HepG2 (cell line): Measurements from ENCODE around the gene PLEKHG2. TPM values are rescaled to one million over a fixed set of nuclear protein-coding genes. Genes with fewer than 3 reads are reported as not detected.
A peak's percentile ranks its signal among the peaks of the same experiment; 100 is the strongest.

Source experiments
- ARNT ChIP-seq: fragments of 450-650 bp; IDR thresholded peaks from 2 replicates; pipeline ENCODE4 v1.6.1; 2017
- ETV6 ChIP-seq: sonication (generic); formaldehyde crosslinking; conservative IDR thresholded peaks from 2 replicates; pipeline ENCODE4 v1.4.0; 2020; ENCODE audit warnings: missing genetic modification reagents
- FOXA1 ChIP-seq, 2 experiments: fragments of 450-650 bp in 1 of 2; sonication (generic) in 1 of 2; formaldehyde crosslinking in 1 of 2; IDR thresholded peaks; 2 replicates each; pipeline versions ENCODE4 v1.4.0 to v1.6.1; 2016 to 2020; ENCODE audit warnings: missing genetic modification reagents in 1 of 2
- NONO ChIP-seq, 2 experiments: fragments of 450-650 bp in 1 of 2; sonication (generic) in 1 of 2; formaldehyde crosslinking in 1 of 2; IDR thresholded peaks in 1 of 2; conservative IDR thresholded peaks in 1 of 2; 2 replicates each; pipeline versions ENCODE4 v1.6.1 to v1.8.0; 2017 to 2022; ENCODE audit warnings: mild to moderate bottlenecking in 1 of 2, missing genetic modification reagents in 1 of 2, moderate library complexity in 1 of 2
- RFXANK ChIP-seq: IDR thresholded peaks from 2 replicates; pipeline ENCODE4 v1.6.1; 2016
- SIX4 ChIP-seq: sonication (generic); formaldehyde crosslinking; IDR thresholded peaks from 2 replicates; pipeline ENCODE4 v1.4.0; 2020; ENCODE audit warnings: missing genetic modification reagents
- ZMYM4 ChIP-seq: sonication (generic); formaldehyde crosslinking; IDR thresholded peaks from 2 replicates; pipeline ENCODE4 v1.8.1; 2023; ENCODE audit warnings: mild to moderate bottlenecking, missing genetic modification reagents
- ZNF101 ChIP-seq: sonication (generic); formaldehyde crosslinking; IDR thresholded peaks from 2 replicates; pipeline ENCODE4 v1.4.0; 2020; ENCODE audit warnings: mild to moderate bottlenecking, low read depth, missing genetic modification reagents, borderline replicate concordance
- ZNF615 ChIP-seq: sonication (generic); formaldehyde crosslinking; IDR thresholded peaks from 2 replicates; pipeline ENCODE4 v1.5.0; 2020; ENCODE audit warnings: mild to moderate bottlenecking, missing genetic modification reagents, borderline replicate concordance
- polyA plus RNA-seq, 8 experiments: library from polyadenylated mRNA; depleted of rRNA in 3 of 8; stranded (reverse) in 7 of 8; unstranded in 1 of 8; fragments of >200 nt; fragmentation: Illumina TruSeq in 4 of 8; extraction: Trizol in 4 of 8; gene quantifications; 2 replicates each; pipeline versions ENCODE4 v1.2.1 to v1.2.3, GENCODE V29; 2011 to 2016; ENCODE audit warnings: low read depth in 4 of 8, missing spikeins in 1 of 8, mixed read lengths in 1 of 8; ENCODE audit not compliant: insufficient read depth in 1 of 8
- total RNA-seq, 5 experiments: library from RNA; depleted of rRNA; stranded (reverse); fragments of >200 nt; fragmentation: Illumina TruSeq; extraction: Trizol; gene quantifications; 2 replicates each; pipeline ENCODE4 v1.2.3, GENCODE V29; 2016; ENCODE audit warnings: low read depth in 1 of 5
- TF ChIP-seq, protein P1 (sequence below): sonication (generic); formaldehyde crosslinking; IDR thresholded peaks from 2 replicates; pipeline ENCODE4 v1.5.1; 2020; ENCODE audit warnings: mild to moderate bottlenecking, missing genetic modification reagents, moderate library complexity
- TF ChIP-seq, protein P2 (sequence below): sonication (generic); formaldehyde crosslinking; IDR thresholded peaks from 2 replicates; pipeline ENCODE4 v1.5.0; 2020; ENCODE audit warnings: mild to moderate bottlenecking, low read depth, missing genetic modification reagents, borderline replicate concordance
- TF ChIP-seq, protein P3 (sequence below): sonication (generic); formaldehyde crosslinking; IDR thresholded peaks from 2 replicates; pipeline ENCODE4 v1.5.1; 2020; ENCODE audit warnings: missing genetic modification reagents, mild to moderate bottlenecking, borderline replicate concordance
- TF ChIP-seq, protein P4 (sequence below): conservative IDR thresholded peaks from 2 replicates; pipeline ENCODE4 v1.6.1; 2018; ENCODE audit warnings: missing genetic modification reagents
- TF ChIP-seq, protein P5 (sequence below): sonication (generic); formaldehyde crosslinking; IDR thresholded peaks from 2 replicates; pipeline ENCODE4 v1.4.0; 2020; ENCODE audit warnings: missing genetic modification reagents

PLEKHG2 gene
- total and polyA plus RNA-seq, 2 of the 13 experiments (the other 11 are each of a cell fraction or from before 2014, with no cell fraction given): 3.6 to 6.8 TPM

DNA sequence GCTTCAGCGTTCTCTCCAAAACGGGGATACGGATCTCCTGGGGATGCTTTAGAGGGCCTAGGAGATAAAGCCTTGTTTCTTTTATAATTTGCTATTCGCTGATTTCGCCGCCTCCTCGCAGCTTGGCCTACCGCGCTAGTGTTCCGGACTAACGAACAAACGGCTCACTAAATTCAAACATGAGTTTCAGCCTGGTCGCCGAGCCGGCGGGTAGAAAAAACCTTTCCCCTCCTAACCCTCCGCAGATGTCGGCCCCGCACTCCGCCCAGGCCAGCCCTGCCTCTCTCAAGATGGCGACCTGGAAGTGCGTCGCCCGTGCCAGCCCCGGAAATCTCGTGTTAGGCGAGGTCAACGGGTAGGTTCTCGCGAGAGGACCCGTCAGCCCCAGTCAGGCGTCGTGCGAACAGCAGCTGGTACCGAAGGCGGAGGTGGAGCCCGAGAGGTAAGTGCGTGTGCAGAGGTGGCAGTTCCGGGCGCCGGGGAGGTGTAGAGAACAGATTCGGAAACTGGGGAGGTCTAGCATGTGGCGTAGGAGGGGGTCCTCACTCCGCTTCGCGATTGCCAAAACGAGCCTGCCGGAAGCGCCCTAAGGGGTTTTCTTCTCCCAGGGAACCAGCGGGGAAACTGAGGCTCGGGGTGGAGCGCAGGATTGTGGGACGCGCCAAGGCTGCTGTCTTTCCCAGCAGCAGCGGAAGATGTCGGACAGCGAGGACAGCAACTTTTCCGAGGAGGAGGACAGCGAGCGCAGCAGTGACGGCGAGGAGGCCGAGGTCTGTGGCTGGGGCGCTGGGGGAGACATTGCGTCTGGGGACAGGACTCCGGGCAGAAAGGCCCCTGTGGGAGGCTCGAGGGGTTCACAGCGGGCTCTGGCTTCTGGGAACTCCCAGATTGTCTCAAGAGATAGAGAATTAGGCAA lies 33.0 kb downstream of the PLEKHG2 start, which contains the start of gene SUPT5H (continued):
- TF ChIP-seq, protein P1, sequence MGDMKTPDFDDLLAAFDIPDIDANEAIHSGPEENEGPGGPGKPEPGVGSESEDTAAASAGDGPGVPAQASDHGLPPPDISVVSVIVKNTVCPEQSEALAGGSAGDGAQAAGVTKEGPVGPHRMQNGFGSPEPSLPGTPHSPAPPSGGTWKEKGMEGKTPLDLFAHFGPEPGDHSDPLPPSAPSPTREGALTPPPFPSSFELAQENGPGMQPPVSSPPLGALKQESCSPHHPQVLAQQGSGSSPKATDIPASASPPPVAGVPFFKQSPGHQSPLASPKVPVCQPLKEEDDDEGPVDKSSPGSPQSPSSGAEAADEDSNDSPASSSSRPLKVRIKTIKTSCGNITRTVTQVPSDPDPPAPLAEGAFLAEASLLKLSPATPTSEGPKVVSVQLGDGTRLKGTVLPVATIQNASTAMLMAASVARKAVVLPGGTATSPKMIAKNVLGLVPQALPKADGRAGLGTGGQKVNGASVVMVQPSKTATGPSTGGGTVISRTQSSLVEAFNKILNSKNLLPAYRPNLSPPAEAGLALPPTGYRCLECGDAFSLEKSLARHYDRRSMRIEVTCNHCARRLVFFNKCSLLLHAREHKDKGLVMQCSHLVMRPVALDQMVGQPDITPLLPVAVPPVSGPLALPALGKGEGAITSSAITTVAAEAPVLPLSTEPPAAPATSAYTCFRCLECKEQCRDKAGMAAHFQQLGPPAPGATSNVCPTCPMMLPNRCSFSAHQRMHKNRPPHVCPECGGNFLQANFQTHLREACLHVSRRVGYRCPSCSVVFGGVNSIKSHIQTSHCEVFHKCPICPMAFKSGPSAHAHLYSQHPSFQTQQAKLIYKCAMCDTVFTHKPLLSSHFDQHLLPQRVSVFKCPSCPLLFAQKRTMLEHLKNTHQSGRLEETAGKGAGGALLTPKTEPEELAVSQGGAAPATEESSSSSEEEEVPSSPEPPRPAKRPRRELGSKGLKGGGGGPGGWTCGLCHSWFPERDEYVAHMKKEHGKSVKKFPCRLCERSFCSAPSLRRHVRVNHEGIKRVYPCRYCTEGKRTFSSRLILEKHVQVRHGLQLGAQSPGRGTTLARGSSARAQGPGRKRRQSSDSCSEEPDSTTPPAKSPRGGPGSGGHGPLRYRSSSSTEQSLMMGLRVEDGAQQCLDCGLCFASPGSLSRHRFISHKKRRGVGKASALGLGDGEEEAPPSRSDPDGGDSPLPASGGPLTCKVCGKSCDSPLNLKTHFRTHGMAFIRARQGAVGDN (CRISPR knock-in tag): peak; percentile 98
- TF ChIP-seq ZNF615 (0 out of 2 replicates have a peak, but pooled peaks have one; percentile 29), ZMYM4 (peak; percentile 89), ARNT (no peak), FOXA1 (IDR thresholded peaks at IDR 0.05) (no peak), FOXA1 (CRISPR knock-in tag; IDR thresholded peaks at IDR 0.05) (no peak), ETV6 (CRISPR knock-in tag) (peak; percentile 43; the same call in 1 of the 2 replicates), SIX4 (CRISPR knock-in tag) (0 out of 2 replicates have a peak, but pooled peaks have one; percentile 48), ZNF101 (no peak), RFXANK (no peak), NONO (IDR thresholded peaks at IDR 0.05) (no peak), NONO (CRISPR knock-in tag; conservative IDR thresholded peaks at IDR 0.05) (peak; percentile 96)
- TF ChIP-seq, protein P2, sequence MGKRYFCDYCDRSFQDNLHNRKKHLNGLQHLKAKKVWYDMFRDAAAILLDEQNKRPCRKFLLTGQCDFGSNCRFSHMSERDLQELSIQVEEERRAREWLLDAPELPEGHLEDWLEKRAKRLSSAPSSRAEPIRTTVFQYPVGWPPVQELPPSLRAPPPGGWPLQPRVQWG (CRISPR knock-in tag): no peak
- TF ChIP-seq, protein P3, sequence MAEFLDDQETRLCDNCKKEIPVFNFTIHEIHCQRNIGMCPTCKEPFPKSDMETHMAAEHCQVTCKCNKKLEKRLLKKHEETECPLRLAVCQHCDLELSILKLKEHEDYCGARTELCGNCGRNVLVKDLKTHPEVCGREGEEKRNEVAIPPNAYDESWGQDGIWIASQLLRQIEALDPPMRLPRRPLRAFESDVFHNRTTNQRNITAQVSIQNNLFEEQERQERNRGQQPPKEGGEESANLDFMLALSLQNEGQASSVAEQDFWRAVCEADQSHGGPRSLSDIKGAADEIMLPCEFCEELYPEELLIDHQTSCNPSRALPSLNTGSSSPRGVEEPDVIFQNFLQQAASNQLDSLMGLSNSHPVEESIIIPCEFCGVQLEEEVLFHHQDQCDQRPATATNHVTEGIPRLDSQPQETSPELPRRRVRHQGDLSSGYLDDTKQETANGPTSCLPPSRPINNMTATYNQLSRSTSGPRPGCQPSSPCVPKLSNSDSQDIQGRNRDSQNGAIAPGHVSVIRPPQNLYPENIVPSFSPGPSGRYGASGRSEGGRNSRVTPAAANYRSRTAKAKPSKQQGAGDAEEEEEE (CRISPR knock-in tag): no peak
- TF ChIP-seq, protein P4, sequence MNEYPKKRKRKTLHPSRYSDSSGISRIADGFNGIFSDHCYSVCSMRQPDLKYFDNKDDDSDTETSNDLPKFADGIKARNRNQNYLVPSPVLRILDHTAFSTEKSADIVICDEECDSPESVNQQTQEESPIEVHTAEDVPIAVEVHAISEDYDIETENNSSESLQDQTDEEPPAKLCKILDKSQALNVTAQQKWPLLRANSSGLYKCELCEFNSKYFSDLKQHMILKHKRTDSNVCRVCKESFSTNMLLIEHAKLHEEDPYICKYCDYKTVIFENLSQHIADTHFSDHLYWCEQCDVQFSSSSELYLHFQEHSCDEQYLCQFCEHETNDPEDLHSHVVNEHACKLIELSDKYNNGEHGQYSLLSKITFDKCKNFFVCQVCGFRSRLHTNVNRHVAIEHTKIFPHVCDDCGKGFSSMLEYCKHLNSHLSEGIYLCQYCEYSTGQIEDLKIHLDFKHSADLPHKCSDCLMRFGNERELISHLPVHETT (CRISPR knock-in tag): peak; percentile 92
- TF ChIP-seq, protein P5, sequence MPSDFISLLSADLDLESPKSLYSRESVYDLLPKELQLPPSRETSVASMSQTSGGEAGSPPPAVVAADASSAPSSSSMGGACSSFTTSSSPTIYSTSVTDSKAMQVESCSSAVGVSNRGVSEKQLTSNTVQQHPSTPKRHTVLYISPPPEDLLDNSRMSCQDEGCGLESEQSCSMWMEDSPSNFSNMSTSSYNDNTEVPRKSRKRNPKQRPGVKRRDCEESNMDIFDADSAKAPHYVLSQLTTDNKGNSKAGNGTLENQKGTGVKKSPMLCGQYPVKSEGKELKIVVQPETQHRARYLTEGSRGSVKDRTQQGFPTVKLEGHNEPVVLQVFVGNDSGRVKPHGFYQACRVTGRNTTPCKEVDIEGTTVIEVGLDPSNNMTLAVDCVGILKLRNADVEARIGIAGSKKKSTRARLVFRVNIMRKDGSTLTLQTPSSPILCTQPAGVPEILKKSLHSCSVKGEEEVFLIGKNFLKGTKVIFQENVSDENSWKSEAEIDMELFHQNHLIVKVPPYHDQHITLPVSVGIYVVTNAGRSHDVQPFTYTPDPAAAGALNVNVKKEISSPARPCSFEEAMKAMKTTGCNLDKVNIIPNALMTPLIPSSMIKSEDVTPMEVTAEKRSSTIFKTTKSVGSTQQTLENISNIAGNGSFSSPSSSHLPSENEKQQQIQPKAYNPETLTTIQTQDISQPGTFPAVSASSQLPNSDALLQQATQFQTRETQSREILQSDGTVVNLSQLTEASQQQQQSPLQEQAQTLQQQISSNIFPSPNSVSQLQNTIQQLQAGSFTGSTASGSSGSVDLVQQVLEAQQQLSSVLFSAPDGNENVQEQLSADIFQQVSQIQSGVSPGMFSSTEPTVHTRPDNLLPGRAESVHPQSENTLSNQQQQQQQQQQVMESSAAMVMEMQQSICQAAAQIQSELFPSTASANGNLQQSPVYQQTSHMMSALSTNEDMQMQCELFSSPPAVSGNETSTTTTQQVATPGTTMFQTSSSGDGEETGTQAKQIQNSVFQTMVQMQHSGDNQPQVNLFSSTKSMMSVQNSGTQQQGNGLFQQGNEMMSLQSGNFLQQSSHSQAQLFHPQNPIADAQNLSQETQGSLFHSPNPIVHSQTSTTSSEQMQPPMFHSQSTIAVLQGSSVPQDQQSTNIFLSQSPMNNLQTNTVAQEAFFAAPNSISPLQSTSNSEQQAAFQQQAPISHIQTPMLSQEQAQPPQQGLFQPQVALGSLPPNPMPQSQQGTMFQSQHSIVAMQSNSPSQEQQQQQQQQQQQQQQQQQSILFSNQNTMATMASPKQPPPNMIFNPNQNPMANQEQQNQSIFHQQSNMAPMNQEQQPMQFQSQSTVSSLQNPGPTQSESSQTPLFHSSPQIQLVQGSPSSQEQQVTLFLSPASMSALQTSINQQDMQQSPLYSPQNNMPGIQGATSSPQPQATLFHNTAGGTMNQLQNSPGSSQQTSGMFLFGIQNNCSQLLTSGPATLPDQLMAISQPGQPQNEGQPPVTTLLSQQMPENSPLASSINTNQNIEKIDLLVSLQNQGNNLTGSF (CRISPR knock-in tag): no peak; the same call in 1 of the 2 replicates
